Smooth muscle cell (in vitro differentiated cells): ENCODE results near the gene RNLS. TPM values are rescaled to one million over a fixed set of nuclear protein-coding genes. Genes with fewer than 3 reads are reported as not detected.

Source experiments
- DNase-seq: peaks from one replicate; lab custom pipeline; 2025; ENCODE audit not compliant: unreplicated experiment; lab: John Stamatoyannopoulos, UW
- H2AFZ ChIP-seq: fragments of 200-600 bp; sonication (generic); 2 replicates; pipeline ENCODE4 v1.6.0; 2016; ENCODE audit warnings: antibody characterized with exemption, low read depth, mild to moderate bottlenecking
- H3F3A ChIP-seq: fragments of 200-600 bp; sonication (generic); 2 replicates; pipeline ENCODE4 v1.6.0; 2017; ENCODE audit warnings: antibody characterized with exemption, low read depth
- H3K27ac ChIP-seq: fragments of 200-600 bp; sonication (generic); 2 replicates; pipeline ENCODE4 v1.5.1; 2016; ENCODE audit warnings: low read depth, mild to moderate bottlenecking
- H3K27me3 ChIP-seq: fragments of 200-600 bp; sonication (generic); 2 replicates; pipeline ENCODE4 v1.6.1; 2016; ENCODE audit warnings: low read depth, mild to moderate bottlenecking
- H3K36me3 ChIP-seq: fragments of 200-600 bp; sonication (generic); 2 replicates; pipeline ENCODE4 v1.5.1; 2016; ENCODE audit warnings: low read depth
- H3K4me1 ChIP-seq: fragments of 200-600 bp; sonication (generic); 2 replicates; pipeline ENCODE4 v1.5.1; 2016; ENCODE audit warnings: low read depth
- H3K4me2 ChIP-seq: fragments of 200-600 bp; sonication (generic); 2 replicates; pipeline ENCODE4 v1.6.0; 2016; ENCODE audit warnings: mild to moderate bottlenecking
- H3K4me3 ChIP-seq: fragments of 200-600 bp; sonication (generic); 2 replicates; pipeline ENCODE4 v1.5.1; 2016; ENCODE audit warnings: mild to moderate bottlenecking
- H3K79me2 ChIP-seq: fragments of 200-600 bp; sonication (generic); 2 replicates; pipeline ENCODE4 v1.6.0; 2016; ENCODE audit warnings: low read depth, mild to moderate bottlenecking
- H3K9ac ChIP-seq: fragments of 200-600 bp; sonication (generic); 2 replicates; pipeline ENCODE4 v1.6.0; 2016; ENCODE audit warnings: low read depth
- H3K9me3 ChIP-seq: fragments of 200-600 bp; sonication (generic); replicated peaks from 2 replicates; pipeline ENCODE4 v1.5.1; 2016; ENCODE audit warnings: low read depth
- H4K20me1 ChIP-seq: fragments of 200-600 bp; sonication (generic); 2 replicates; pipeline ENCODE4 v1.6.0; 2016; ENCODE audit warnings: low read depth
- CTCF ChIP-seq: fragments of 200-600 bp; sonication (generic); IDR thresholded peaks from 2 replicates; pipeline ENCODE4 v1.5.1; 2017; ENCODE audit warnings: borderline replicate concordance, mild to moderate bottlenecking, antibody characterized with exemption; ENCODE audit not compliant: insufficient read depth, poor library complexity, severe bottlenecking
- WGBS: methylation state at CpG from one replicate; pipeline ENCODE4 v1.1.7; 2016; ENCODE audit warnings: low lambda C conversion rate; 5-methylcytosine and 5-hydroxymethylcytosine counted together
- polyA plus RNA-seq: library from polyadenylated mRNA; unstranded; fragments of >200 nt; fragmentation: Nextera tagmentation; extraction: Ambion mirVana; gene quantifications from 2 replicates; pipeline ENCODE4 v1.2.1, GENCODE V29; 2016
- total RNA-seq: library from RNA; depleted of rRNA; stranded (reverse); fragments of >200 nt; gene quantifications from 2 replicates; pipeline ENCODE4 v1.2.3, GENCODE V29; 2014

RNLS gene
- 11.2 and 17.2 TPM in 2 replicates for total RNA-seq
- polyA plus RNA-seq: 4.8 and 4.9 TPM in 2 replicates

GRCh38 chr10:88582806-88583583 is at the start of gene RNLS:
RNLS (minus strand) TSS chr10:88583318.
- peak within 1 kb of the TSS; percentile 41 for H3K9ac ChIP-seq
- H3K79me2 ChIP-seq: no peaks in the 10 kb centered on the region
- no peaks in the 10 kb centered on the region for H3K4me1 ChIP-seq
- no peaks in the 10 kb centered on the region for H3K9me3 ChIP-seq
- H3K27ac ChIP-seq: peak within 1 kb of the TSS; percentile 6
- peak within 1 kb of the TSS; percentile 95 for H2AFZ ChIP-seq
- no peaks in the 10 kb centered on the region for H3K36me3 ChIP-seq
- H3K27me3 ChIP-seq: peaks cover 30% of the 10 kb centered on the region
- 2% methylated on average over 54 of the region's 63 CpGs for WGBS
- no peaks in the 10 kb centered on the region for H4K20me1 ChIP-seq
- DNase-seq: peak; percentile 53
- TF ChIP-seq CTCF: peak; percentile 71
- no peaks in the 10 kb centered on the region for H3F3A ChIP-seq
- peak within 1 kb of the TSS; percentile 97 for H3K4me2 ChIP-seq
- H3K4me3 ChIP-seq: peak within 1 kb of the TSS; percentile 75

- Histone ChIP-seq H3K4me1 (no peaks in the 10 kb centered on the region), H3K27ac (no peak overlapping the region), H3K9me3 (no peaks in the 10 kb centered on the region)
Observed at GRCh38 chr10:88624840-88625239, 41.7 kb upstream of the RNLS start.

DNA sequence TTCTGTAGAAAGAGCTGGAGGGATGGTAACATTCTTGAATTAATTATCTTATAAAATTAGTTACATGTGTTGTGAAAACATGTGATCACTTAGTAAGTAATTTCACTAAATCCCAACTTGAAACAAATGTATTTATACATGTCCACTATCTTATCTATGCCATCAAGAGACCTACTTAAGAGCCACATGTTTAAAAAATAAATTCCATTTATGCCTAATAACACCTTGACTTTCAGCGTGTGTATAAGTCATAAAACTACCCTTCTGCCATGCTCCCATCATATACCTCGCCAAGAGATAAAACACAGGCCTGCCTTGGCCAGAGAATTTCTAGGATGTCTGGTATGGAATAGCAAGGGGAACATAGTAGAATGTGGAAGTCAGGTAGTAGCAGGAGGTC is 40.7 kb upstream of the RNLS start:
- Histone ChIP-seq H3K4me2 (no peak overlapping the region), H3K36me3 (no peaks in the 10 kb centered on the region), H3K27me3 (peaks cover 11% of the 10 kb centered on the region), H3F3A (no peaks in the 10 kb centered on the region), H3K9ac (no peak overlapping the region), H3K4me1 (no peaks in the 10 kb centered on the region), H3K9me3 (no peaks in the 10 kb centered on the region), H4K20me1 (no peaks in the 10 kb centered on the region), H3K4me3 (no peak overlapping the region), H2AFZ (no peak overlapping the region), H3K79me2 (no peaks in the 10 kb centered on the region), H3K27ac (no peak overlapping the region)
- 80% methylated on average over 2 of the region's 2 CpGs for WGBS
- DNase-seq: no peak
- TF ChIP-seq CTCF: no peak

More at GRCh38 chr10:88624840-88625239, 41.7 kb upstream of the RNLS start:
- Histone ChIP-seq H3F3A (no peaks in the 10 kb centered on the region), H3K9ac (no peak overlapping the region), H3K4me3 (no peak overlapping the region), H3K36me3 (no peaks in the 10 kb centered on the region), H2AFZ (no peak overlapping the region), H3K79me2 (no peaks in the 10 kb centered on the region), H3K27me3 (peaks cover 11% of the 10 kb centered on the region), H3K4me2 (no peak overlapping the region), H4K20me1 (no peaks in the 10 kb centered on the region)
- TF ChIP-seq CTCF: no peak
- no peak for DNase-seq

DNA sequence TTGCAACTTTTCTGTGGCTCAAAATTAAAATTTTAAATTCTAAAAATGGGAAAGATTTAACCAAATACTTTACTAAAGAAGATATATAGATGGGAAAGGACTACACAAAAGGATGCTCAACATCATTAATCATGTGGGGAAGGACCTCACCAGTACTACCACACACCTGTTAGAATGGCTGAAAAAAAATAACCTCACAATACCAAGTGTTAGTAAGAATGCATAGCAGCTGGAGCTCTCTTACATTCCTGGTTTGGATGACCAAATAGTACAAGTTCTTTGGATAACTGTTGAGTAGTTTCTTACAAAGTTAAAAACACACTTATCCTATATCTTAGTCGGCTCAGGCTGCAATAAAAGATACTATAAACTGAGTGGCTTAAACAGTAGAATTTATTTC is 37.3 kb upstream of the RNLS start:
- no peak for TF ChIP-seq CTCF
- DNase-seq: no peak
- Histone ChIP-seq H3K27me3 (peaks cover 11% of the 10 kb centered on the region), H3K36me3 (no peaks in the 10 kb centered on the region), H3K4me2 (no peak overlapping the region), H3K4me3 (no peak overlapping the region), H3K9ac (no peak overlapping the region), H2AFZ (no peak overlapping the region), H4K20me1 (no peaks in the 10 kb centered on the region), H3K4me1 (no peaks in the 10 kb centered on the region), H3F3A (no peaks in the 10 kb centered on the region), H3K9me3 (no peaks in the 10 kb centered on the region), H3K27ac (no peak overlapping the region), H3K79me2 (no peaks in the 10 kb centered on the region)
- WGBS: 79% methylated on average over 1 of the region's 1 CpG
